HG03108 (cell line): ENCODE results near the gene LMNTD2.

Experiments
- ATAC-seq: cut with Tn5 transposase; IDR thresholded peaks from one replicate; pipeline ENCODE4 v1.9.1; 2021; ENCODE audit warnings: moderate library complexity; ENCODE audit not compliant: unreplicated experiment

LMNTD2 gene

DNA sequence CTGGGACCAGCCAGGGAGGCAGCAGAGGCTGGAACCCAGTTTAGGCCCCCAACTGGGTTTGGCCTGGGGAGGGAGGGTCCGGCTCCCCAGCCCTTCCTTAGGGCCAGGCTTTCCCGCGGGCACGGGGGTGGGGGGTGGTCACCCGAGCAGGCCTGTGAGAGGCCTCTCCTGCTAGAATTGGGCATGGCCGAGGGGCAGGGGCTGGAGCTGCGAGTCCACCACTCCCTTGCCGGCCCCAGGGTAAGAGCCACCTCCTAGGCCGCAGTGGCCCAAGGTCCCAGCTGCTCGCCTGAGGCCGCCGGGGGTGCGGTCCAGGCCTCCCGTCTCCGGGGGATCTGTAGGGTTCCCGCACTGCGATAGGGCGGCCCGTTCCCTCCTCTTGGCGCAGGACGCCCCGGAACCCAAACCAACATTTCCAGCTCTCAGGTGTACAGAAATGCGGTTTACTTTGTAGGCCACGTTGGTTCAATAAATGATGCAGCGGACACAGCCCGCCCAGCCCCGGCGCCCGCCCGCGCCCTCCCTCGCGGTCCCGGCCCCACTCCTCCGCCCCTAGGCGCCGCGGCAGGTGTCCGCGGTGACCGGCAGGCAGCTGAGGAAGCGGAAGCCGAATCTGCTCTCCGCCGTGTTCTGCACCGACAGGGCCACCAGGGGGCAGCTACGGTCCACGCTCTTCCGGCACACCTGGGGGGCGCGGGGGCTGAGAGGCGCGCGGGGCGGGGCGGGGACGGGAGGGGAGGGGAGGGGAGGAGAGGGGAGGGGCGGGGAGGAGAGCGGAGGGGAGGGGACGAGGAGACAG is 5.9 kb downstream of the LMNTD2 start:
- peak; percentile 40 for ATAC-seq

DNA sequence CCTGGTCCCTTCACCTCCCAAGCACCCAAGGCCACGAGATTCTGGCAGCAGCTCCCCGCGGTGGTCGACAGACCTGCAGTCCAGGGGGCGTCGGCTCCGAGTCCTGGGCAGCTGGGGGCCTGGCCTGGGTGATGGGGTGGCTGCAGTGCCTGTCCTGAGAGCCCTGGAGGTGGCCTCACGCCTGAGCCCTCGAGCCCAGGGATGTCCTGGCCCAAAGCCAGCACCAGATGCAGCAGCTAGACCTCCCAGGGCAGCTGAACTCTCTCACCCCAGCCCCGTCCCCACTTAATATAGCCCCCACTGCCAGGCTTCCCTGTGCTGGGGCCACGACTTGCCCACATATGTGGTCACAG is 6.6 kb downstream of the LMNTD2 start:
- no peak for ATAC-seq

DNA sequence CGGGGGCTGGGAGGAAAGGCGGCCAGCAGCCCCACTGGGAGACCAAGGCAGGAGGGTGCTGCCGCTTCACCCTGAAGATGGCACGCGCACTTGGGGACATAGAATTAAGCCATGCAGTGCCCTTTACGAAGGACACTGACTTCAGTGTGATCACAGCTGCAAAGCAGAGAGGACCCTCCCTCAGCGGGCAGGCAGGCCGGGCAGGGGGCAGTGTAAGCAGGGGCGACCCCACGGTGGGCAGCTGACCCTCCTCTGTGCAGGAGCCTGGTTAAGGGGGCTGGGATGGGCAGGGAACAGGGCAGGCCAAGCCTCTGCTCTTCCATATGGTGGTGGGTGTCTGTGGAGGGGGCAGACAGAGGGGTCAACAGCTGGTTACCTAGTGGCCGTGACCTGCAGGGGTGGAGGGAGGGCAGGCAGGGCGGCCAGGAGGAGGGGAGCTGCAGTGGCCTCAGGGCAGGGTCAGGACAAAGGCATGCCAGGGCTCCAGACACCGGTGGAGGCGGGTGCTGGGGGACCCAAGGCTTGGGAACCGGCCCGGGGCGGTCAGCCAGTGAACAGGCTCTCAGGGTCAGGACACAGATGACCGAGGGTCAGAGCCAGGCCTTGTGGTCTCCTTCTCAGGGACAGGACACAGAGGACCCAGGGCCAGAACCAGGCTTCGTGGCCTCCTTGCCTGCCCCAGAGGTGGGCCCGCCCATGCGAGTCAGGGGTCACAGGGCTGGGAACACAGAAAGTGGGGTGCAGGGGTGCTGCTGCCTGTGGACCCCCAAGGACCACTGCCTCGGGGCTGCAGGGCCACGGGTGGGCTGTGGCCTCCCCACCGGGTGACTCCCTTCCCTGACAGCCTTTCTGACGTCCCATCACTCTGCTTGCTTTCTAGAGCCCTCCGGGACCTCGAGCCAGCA is 7.2 kb downstream of the LMNTD2 start:
- ATAC-seq: no peak

DNA sequence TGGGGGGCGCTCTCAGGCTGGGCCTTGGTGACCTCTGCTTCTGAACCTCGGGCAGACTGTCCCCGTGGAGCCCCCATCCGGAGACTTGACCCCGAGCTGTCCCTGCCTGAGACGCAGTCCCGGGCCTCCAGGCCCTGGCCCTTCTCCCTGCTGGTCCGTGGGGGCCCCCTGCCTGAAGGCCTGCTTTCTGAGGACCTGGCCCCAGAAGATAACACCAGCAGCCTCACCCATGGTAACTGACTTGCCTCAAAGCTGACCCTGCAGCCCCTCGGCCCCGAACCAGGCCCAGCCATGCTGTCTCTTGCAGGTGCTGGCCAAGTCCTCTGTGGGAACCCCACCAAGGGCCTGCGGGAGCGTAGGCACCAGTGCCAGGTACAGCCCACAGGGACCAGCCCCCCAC is 8.9 kb downstream of the LMNTD2 start:
- no peak for ATAC-seq

DNA sequence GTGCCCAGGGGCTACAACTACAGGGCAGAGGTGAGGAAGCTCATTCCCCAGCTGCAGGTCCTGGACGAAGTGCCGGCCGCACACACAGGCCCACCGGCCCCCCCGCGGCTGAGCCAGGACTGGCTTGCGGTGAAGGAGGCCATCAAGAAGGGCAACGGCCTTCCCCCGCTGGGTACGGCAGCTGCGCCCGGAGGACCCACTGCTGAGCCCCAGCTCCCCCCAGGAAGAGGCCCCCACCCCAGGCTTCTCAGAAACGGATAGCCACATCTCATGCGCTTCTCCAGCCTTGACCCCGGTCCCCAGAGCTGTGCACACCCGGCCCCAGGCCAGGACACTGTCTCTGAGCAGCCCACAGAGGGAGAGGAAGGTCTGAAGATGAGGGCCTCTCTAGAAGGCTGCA is 9.4 kb downstream of the LMNTD2 start:
- no peak for ATAC-seq

DNA sequence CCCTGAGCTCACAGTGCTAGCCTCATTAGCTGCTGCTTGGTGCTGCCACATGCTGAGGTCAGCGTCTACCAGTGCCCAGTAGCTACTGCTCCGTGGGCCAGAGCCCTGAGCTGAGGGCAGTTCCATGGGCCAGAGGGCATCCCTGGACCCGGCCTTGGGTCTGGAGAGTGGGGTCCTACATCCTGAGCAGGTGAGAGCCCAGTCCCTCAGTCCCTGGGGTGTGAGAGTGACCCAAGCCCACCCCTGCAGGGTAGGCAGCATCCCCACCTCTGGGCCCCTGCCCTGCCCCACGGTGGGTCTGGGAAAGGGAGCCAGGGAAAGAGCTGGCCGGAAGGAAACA is 9.8 kb downstream of the LMNTD2 start:
- no peak for ATAC-seq

DNA sequence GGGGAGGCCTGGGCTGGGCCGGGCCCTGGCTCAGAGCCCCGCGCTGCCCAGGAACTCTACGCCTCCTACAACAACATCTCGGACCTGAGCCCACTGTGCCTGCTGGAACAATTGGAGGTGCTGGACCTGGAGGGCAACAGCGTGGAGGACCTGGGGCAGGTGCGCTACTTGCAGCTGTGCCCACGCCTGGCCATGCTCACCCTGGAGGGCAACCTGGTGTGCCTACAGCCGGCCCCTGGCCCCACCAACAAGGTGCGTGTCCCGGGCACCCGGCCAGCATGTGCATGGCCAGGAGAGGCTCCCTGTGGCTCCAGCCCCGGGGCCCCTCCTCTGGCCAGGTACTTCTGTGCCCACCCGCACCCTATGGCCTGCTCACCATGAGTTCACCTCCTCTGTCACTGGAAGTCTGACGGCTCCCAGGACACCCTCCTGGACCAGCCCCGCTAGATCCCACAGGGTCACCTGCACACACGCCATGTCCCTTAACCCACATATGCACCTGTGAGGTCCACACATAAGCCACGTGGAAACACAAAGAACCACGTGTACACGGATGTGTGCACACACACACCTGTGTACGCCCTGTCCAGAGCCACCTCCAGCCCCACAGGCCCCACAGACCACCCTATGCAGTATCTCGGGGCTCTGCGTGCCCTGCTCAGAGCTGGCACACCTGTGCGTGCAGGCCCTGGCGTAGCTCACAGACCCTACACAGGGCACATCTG is 10.4 kb downstream of the LMNTD2 start:
- no peak for ATAC-seq

DNA sequence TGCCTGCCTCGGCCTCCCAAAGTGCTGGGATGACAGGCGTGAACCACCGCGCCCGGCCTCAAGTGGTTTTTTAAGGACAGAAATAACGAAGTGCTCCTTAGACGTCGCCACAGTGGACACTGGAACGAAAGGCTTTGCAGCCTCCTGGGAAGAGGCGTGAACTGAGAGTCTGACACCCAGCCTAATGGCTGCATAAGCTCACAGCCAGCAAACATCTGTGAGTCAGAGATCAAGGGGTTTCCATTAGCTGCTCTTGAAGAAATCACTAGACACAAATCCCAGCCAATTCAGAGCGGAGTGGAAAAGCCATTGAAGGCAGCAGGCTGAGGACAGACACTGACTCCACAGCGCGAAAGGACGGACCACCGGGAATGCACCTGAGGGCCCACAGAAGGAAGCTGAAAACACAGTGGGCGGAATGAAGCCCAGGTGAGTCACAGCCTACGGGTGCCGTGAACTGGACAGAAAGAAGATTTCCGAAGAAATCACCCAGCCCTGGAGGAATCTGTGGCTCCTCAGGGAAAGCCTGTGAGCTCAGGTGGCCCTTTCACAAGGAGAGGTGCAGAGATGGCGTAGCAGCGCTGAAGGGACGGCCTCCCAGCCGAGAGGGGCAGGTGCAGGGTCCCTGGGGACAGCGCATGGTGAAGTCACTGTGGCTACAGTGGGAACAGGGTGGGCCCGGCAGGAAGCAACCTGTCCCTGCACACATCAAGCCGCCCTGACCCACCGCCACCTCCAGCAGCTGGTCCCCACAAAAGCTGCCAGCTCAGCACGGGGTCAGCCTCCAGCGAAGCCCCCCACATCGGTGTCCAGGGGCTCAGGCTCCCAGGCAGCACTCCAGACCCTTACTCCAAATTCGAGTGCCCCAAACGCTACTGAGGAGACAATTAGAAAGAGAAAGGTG is 11.6 kb downstream of the LMNTD2 start:
- ATAC-seq: no peak

DNA sequence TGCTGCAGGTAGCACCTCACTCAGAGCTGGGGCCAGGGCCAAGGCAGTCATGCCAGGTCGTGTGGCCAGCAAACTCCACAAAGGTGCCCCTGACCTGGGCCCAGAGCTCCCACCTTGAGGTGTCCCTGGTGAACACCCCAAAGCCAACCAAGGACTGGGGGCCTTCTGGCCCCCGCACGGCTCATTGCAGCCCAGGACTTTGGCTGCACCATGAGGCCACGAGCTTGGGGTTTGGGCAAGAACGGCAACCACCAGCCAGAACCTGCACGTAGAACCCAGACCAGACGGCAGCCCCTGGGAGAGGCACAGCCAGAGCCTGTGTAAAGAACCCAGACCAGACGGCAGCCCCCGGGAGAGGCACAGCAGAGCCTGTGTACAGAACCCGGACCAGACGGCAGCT is 15.4 kb downstream of the LMNTD2 start:
- ATAC-seq: no peak

DNA sequence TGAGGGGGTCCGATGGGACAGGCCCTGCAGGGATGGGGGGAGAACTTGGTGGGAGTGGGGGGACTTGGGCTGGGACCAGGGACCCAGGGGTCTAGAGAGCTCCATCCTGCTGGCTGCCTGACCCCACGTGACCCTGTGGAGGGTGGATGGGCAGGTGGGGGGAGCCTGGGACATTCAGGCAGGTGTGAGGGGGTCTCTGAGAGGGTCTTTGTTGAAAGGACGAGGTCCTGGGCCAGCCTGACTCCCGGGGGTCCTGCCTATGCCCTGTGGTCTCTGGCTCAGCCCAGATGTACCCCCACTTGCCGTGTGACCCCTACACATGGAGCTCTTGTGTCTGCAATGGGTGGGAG is 15.7 kb downstream of the LMNTD2 start:
- no peak for ATAC-seq

DNA sequence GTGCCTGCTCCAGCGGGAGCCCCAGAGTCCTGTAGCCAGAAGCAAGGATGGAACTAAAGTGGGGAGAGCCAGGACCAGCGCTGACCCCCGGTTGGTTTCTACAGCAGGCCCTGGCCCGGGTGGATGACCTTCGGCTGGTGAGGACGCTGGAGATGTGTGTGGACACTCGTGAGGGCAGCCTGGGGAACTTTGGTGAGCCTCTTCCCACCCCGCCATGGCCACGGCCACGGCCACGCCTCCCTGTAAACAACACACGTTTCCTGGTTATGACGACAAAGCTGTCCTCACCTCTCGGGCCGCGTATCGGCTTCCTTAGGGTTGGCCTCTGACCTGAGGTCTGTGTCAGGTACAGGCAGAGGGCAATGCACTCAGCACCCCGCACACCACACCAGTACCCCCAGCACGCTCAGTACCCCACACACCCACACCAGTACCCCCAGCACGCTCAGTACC is 19.1 kb downstream of the LMNTD2 start:
- no peak for ATAC-seq

DNA sequence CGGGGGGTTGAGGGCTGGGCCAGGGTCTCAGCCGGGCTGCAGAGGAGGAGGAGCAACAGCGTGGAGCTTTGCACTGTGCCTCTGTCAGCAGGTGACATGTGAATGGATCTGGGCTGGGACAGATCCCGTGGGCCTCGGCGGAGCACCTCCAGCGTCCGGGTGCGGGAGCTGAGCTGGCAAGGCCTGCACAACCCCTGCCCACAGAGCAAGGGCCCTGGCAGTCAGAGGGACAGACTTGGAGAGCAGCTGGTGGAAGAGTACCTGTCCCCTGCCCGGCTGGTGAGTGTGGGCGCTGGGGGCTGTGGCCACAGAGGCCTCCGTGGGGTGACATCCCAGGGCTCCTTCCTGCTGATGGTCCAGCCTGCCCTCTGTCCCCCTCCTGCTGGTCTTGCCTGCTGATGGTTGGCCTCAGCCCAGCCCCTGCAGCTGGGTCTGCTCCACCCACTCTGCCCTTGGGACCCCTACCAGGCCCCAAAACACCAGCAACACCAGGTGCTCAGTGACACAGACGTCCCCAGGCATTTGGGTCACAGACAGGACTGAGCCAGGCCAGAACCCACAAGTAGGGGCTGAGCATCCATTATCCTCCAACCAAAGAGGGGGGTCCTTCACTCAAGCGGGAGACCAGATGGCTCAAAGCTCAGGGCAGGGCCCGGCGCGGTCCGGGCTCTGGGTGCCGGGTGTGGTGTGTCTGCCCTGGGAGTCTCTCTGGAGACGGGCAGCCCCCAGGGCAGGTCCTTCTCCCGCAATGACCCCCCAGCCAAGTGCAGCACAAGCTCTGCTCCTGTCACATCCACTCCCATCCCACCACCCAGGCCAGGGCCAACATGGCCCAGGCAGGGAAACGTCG is 19.7 kb downstream of the LMNTD2 start:
- no peak for ATAC-seq

DNA sequence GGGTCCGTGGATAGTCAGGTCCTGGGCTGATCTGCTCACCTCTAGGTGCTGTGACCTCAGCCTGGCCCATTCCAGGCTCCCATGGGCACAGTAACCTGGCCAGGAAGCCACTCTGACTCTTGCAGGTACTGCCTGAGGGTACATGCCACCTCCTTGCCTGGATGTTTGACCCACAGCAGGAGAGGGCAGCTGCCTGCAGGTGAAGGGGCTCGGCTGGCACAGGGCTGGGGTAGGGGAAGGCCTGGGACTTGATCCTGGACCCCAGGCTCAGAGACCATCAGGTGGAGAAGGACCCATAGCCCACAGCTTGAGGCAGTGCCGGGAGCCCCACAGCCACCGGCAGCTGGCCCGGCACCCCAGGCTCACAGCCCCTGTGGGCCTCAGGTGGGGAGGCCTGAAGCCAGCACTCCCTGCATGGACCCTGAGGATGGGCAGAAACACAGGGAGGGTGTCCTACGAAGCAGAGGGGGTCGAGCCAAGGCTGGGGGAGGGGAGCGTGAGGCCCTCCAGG is 20.5 kb downstream of the LMNTD2 start:
- ATAC-seq: no peak

DNA sequence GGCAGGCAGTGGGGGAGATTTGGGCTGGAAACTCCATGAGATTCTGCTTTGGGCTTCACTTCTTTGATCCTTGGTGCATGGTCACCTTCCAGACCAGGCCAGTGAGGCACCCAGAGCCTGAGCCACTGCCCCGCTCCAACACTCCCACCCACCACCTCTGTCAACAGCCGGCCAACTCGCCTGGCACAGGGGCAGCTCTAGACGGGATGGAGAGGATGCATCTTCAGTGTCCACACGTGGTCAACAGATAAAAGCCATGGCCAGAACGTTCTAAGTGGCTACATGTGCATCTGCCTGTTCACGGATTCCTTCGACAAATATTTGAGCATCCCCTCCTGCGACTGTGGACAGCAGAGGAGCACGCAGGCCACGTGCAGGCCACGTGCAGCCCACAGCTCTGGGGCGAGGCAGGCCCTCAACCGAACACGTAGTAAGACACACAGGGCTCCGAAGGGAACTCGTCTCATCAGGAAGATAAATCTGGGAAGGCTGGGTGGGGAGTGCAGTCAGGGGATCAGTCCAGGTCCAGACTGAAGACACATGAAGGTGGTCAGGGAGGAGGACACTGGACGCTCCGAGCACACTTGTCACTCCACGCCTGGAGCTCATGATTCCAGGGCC is 22.0 kb downstream of the LMNTD2 start:
- no peak for ATAC-seq

DNA sequence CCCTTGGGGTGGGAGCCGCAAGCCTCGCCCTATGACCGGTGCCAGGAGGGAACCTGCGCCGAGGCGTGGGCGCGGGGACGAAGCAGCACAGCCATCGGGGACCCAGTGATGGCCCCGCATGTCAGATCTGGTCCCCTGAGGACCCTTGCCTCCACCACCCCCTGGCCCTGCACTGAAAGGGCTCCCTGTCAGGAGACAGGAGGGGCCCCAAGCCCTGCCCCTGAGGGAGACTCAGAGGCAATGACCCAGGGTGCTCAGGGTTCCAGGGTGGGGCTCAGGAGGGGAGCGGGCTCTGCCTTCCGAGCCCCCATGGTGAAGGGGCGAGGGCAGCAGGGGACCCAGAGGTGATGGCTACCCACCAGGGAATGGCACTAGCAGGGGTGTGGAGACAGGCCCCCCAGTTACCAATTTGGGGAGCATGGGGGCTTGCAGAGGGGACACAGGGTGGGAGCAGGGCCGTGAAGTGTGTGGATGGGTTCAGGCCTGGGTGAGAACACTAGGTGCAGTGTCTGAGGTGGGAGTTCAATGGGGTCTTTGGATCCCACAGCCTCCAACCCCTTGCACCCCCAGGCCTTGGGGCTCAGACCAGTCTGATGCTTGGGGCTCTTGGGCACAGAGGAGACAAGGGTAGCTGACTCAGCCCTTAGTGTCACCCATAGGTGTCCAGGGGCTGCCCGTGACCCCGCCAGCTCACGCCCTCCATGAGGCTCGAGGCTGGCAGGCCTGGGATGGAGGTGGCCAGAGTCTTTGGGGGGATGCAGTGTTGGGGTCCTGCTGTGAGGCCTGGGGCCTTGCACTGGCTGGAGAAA is 22.7 kb downstream of the LMNTD2 start:
- no peak for ATAC-seq

DNA sequence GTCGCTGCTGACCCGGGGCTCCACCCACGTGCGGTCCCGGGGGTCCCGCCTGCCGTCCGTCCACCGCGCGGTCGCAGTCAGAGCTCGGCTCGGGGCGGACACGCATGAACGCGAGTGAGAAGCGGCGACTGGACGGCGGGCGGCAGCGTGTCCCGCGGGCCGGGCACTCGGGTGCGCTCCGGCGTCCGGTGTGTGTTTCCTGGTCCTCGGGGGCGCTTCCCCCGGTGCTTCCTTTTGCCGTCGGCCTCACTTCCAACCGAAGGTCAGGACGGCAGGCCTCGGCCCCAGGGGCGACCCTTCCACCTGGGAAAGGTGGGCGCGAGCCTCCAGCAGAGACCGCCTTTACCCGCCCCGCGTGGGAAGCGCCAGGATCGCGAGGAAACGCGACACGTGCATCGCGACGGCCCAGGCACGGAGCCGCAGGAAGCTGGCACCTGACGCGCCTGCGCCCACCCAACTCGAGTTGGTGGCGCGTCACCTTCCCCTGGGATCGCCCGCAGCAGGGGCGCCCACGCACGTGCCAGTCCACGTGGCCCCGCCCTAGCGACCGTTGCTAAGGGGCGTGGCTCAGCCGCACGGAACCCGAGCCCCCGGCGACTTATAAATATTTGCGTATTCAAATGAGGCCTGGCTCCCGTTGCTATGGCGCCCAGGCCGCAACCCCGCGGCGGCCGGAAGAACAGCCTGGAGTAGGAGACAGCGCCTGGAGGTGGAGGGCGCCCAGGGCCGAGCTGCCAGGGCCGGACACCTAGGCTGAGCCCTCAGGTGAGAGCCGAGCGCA is 23.5 kb downstream of the LMNTD2 start, which contains the start of gene LRRC56:
TSS of gene LRRC56 (plus strand) at position 687 of the 781 bp plus-strand sequence. CDS start 3,158 bp downstream, outside the sequence.
- ATAC-seq: peak; percentile 35
